Left ventricle myocardium superior (tissue), 1 donor: ENCODE measurements around the gene SLC1A2. TPM values are rescaled to one million over a fixed set of nuclear protein-coding genes. Genes with fewer than 3 reads are reported as not detected.

Experiments
- ATAC-seq: fragments of 200-7000 bp; cut with Tn5 transposase; one replicate; pipeline ENCODE4 v1.9.1; 2020; ENCODE audit warnings: mild to moderate bottlenecking, moderate library complexity
- DNase-seq: peaks from one replicate; pipeline ENCODE4 v3.0.0-alpha.2; 2020
- intact Hi-C: fragments of 100-400 bp; cut with micrococcal nuclease; formaldehyde crosslinking; loops from one replicate; pipeline ENCODE4 v1.11.0; 2022
- long read RNA-seq: library from polyadenylated mRNA; unstranded; transcript quantifications from one replicate; pipeline ENCODE4 v2.0.0, GENCODE V29; 2021
- total RNA-seq: library from RNA; stranded (reverse); fragmentation: NEBNext Ultra II Directional; extraction: Animal tissue kit (Norgen Biotek cat#: 25700); gene quantifications from one replicate; pipeline ENCODE4 v1.2.1, GENCODE V29; 2021
- donor health status: DM: no; HTN: yes; CAD: no; lungs with severe emphysema.

SLC1A2 gene
- total RNA-seq = 2.7 TPM
- long read RNA-seq, partial matches to known transcripts = 1 of 1 reads
- long read RNA-seq, other reads (novel, unspliced or antisense) = 0 of 1 reads

DNA sequence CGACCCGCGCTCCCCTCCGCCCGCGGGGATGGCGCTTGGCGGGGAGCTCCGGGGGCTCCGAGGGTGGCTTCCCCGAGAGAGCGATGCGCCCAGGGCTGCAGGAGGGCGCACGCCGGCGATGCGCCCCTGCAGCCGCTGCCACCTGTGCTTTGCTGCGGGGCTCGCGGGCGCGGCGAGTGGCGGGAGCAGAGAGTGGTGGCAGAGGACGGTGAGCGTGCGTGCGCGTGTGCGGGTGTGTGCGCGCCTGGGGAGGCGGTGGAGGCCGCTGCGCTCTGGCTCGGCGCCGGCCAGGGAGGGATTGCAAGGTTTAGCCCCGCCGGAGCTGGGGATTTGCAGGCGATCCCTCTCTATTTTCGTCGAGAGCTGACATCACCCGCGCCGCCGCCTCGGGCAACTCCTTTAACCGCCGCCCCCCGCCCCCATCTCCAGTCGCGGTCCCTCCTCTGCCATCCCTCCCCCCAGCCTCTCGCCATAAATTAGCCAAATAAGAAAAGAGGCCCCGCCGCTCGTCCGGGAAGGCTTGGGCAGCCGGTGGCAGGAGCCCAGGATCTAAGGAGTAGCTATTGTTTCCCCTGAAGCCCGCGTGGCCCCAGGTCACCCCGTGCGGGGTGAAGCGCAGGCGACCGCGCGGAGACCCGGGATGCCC, at the start of gene SLC1A2:
SLC1A2 (minus strand) TSS at position 375 of the 646 bp plus-strand sequence. CDS start 592 bp downstream, outside the sequence.
- DNase-seq = peak; percentile 45
- peak; percentile 69 for ATAC-seq
- intact Hi-C loops = no loop called here

DNA sequence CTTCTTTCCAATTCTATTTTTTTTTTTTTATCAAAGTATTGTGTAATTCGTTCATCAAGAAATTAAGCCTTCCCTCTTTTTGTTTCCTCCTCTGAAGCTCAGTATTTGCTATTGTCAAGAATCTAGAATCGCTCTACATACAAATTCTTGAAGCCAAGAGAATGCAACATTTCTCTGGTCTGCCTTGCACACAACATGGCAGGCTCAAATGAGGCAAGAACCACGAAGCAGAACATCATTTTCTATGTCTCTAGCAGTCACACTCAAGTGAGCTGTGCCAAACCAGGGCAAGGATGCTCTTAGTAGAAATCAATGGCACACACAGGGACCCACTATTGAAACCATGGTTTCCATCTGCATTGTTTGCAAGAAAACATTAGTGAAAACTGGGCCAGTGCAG, 46.7 kb upstream of the SLC1A2 start:
- DNase-seq (no peak), ATAC-seq (no peak)
- intact Hi-C loops = no loop called here

DNA sequence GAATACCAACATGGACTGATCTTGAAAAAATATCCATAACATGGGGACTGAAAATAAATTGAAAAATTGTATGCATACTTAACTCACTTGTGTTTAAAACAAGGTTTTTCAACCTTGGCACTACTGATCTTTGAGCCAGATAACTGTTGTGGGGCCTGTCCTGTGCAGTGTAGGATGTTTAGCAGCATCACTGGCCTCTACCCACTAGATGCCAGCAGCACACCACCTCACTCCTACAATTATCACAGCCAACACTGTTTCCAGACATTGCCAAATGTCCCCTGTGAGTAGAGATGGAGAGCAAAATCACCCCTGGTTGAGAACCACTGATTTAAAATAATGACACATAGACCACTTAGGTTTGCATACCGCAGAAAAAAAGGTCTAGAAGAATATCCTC, 45.0 kb upstream of the SLC1A2 start:
- no peak for DNase-seq
- intact Hi-C loops = no loop called here
- ATAC-seq = no peak

DNA sequence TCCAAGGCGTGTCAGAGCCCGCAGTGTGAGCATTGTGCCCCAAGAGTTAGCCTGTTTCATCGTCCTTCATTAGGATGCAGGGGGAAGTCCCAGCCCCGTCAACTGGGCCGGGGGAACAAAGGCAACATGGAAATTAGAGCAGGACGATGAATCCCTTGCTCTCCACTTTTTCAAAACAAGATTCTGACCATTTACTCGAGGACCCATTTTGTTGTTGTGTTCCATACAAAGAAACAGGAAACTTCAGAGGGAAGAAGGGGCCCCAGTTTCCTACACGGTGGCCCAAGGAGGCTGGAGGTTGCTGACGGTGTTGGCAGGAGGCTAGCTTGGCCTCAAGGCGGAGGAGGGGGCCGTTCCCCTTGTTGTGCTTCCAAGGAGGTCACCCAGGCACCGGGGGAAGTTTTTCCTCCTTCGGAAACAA, 44.0 kb upstream of the SLC1A2 start:
- DNase-seq (no peak), ATAC-seq (no peak)
- intact Hi-C loops = no loop called here

DNA sequence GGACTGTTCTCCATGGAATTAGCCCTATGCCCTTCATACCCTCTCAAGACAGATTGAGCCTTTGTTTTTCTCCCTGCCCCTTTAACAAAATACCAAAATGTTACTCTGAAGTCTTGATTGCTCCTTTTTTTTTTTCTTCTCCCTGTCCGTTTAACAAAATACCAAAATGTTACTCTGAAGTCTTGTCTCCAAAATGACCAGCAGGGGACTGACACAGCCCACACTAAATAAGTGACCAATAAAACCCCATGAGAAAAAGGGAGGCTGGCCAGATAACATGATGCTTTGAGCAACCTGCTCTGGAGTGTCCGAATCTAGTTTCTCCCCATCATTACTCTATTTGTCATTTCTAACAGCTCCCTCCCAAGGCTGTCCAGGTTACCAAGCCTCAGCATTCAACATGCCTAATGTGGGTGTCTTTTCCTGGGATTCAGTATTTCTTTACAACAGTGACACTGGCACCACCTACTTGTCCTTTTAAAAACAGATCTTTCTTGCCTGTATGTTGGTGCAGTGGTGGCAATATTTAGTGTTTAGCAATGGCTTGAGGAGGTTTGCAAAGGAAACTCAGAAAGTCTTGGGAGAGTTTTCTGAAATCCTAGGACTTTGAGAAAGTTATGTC, 42.7 kb upstream of the SLC1A2 start:
- no peak for ATAC-seq
- DNase-seq = no peak
- intact Hi-C loops = no loop called here

DNA sequence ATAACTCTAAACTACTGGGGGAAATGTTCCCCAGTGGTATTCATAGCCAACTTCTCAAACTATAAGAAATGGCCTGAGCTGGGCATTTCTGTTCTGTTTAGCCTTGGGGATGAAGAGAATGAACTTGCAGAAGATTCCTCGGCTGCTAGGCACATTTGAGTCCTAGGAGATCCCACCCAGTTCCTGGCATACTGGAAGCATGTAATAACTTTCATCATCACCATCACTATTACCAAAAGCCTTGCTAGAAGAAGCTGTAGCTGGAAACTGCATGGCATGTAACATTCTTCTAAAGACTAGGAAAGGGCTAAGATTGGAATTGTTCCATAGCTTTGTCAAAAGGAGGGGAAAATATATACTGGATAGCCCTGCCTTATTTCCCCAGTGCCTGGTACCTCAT, 40.1 kb upstream of the SLC1A2 start:
- ATAC-seq (no peak), DNase-seq (no peak)
- intact Hi-C loops = no loop called here

DNA sequence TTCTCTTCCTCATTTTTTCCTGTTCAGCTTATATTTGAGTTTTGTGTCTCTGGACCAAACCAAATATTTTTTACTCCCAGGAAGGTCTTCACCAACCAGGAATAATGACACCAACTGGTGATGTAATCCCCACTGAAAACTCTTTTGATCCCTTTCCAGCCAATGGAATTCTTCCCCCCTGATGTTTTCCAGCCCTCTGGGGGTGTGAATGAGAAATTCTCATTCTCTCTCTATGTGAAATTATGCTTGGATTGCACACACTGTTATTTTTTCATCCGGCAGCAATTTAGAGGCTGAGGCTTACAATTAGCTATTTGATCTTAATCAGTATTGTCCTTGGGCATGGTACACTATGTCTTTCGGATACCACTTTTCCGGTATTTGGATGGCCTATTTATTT, 39.5 kb upstream of the SLC1A2 start:
- DNase-seq (no peak), ATAC-seq (no peak)
- intact Hi-C loops = no loop called here

DNA sequence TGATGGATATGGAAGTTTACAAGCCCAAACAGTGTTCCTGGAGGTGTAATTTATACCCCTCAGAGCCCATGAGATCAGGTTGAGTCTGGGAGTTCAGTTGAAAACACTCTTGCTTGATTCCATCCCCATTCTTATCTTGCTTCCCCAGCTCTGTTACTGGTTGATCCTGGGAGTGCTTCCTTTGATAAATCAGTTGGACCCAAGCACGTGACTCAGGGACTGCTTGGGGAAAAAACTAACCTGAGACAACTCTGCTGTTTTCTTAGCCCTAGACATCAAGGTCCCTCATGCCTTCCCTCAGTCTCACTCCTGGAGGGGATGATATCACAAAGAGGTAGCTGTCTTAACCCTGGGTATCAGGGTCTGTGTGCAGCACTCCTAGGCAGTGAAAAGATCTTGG, 35.0 kb upstream of the SLC1A2 start:
- intact Hi-C loops = no loop called here
- DNase-seq (no peak), ATAC-seq (no peak)

DNA sequence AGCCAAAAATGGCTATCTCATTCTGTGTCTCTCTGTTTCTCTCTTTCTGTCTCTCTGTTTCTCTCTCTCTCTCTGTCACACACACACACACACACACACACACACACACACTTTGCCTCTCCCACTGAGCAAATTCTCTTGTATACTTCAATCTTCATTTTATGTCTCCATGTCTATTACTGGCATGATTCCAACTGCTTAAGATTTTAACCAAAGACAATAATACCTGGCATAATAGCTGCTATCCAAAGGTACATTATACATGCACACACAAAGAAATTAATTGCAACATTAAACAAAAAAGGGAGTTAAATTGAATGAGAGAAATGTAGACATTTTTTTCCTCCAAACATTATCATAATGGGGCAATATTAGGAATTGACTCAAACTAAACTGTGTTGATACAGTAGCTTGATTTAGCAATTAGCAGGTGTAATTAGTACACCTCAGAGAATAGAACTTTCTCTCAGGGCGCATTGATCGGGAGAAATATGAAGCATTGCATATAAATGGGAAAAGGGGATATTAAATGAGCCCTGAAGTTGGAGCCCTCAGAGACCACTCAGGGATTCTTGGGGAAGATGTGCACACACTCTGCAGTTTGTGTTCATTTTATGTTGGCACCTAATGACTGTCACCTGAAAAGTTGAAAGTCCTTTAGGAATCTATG, 17.4 kb upstream of the SLC1A2 start:
- DNase-seq = no peak

DNA sequence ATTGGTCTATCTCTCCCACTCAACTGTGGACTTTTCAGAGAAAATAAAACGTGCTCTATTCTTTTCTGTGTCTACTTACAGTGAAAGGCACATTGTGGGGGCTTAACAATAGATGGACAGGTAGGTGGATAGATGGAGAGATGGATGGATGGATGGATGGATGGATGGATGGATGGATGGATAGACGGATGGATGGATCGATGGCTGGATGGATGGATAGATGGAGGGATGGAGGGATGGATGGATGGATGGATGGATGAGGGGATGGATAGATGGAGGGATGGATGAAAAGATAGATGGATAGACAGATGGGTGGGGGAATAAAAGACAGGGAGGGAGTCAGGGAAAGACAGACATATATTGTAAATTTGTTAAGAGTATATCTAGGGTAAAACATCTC, 14.2 kb upstream of the SLC1A2 start:
- no peak for DNase-seq
- no peak for ATAC-seq
- intact Hi-C loops = no loop called here

More for the DNA sequence above, 17.4 kb upstream of the SLC1A2 start:
- ATAC-seq = no peak
- intact Hi-C loops = no loop called here

DNA sequence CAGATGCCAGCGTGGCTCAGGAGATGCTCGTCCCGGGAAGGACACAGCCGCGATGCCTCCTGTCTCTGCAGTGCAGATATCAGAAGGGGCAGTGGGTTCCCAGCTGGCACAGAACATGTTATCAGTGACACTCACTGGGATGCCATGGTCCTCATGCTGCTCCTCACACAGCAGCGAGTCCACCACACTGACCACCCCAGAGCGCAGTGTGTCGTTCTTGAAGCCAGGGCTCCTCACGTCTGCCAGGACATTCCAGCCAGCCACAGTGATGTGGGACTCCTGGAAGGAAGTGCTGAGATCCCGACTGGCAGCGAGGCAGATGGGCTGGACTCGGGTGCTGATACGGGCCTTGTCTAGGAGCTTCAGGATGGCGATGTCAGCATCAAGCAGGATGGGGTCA, 13.1 kb upstream of the SLC1A2 start:
- no peak for DNase-seq
- ATAC-seq = no peak
- intact Hi-C loops = no loop called here

DNA sequence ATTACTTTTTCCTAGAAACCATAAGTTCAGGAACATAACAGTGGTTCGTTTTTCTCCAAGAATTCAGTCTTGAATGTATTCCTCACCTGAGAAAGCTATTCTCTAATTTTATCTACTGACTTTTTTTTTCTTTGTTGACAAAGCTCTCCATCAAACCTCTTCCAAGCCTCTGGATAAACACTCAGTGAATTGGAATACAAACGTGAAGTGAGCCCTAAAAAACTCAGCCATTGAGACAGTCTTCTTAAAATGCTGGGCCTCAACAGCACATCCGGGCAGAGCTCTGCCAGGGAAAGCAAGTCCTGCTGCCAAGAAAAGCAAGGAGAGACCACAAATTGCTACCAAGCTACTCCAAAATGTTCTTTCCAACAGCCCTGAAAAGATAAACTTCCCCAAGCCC, 7.7 kb upstream of the SLC1A2 start:
- ATAC-seq (peak; percentile 75), DNase-seq (no peak)
- intact Hi-C loops = no loop called here

DNA sequence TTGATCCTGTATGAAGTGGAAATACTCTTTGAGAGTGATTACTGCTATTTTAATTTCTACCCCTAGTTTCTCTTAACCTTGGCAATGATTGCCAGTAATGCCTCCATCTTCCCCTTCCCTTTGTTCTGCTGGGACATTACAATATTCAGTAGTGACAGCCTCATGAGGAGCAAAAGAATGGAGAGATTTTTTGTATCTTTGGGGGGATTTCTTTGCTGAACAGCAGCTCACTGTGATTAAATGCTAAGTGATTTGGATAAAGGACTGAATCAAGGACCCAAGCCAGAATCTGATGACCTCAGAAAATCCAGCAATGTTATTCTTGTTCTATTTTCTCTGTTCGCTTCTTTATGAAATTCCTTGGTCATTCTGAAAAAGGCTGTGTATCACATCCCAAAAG, 7.0 kb upstream of the SLC1A2 start:
- intact Hi-C loops = no loop called here
- DNase-seq (no peak), ATAC-seq (no peak)

DNA sequence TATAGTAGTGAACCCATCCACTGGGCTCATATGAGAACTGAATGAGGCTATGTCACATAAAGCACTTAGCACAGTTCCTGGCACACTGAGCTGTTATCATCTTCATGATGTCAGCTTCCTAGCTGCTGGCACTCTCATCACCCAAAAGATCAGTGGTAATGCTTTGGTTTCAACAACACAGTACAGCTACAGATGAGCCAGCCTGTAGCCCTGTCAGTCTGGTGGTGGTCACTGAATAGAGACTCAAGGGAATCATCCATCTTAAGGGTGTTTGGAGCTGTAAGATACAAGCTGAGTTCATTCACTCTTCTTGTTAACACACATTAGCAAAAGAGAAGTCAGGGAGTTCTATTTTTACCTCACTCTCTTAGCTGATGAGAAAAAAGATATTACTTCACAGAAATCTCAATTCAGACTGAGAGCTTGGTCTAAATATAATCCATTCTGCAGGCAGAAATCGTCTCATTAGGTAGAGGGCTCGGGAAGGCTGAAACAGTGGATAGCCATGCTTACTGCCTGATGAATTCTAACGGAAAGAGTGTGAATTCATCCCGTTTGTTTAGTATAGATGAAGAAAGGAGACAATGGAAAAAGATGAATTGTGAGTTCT, 6.3 kb upstream of the SLC1A2 start:
- no peak for ATAC-seq
- intact Hi-C loops = no loop called here
- no peak for DNase-seq

DNA sequence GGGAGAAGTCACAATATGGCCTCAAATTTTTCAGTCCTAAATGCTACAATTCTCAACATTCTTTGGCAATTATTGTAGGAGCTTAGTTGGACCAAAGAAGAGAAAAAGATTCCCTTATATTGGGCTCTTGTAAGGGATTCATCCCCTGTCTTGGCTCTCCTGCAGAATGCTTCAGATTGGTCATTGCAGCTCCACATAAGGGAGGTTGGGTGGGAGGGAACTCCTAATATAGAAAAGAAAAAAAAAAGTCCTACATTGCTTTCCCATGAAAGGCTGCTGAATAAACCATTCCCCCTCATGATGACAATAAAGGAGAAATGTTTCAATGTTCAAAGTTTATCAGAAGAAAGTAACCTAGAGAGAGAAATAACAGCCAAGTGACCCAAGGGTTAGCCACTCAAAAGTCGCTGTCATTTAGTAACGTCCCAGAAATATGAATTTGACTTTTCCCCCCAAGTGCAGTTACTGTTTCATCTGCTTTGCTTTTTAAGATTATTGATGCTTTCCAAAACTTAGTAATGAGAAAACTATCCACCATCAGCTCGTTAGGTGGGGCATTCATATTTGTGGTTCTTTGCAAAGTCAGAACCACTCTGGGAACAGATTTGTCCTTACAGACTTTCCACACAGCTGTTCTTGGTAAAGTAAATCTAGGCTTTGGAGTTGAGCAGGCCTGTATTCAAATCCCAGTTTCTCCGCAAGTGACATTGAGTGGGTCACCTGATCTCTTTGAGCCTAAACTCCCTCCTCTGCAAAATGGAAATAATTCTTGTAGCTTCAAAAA, 5.0 kb upstream of the SLC1A2 start:
- intact Hi-C loops = no loop called here
- ATAC-seq = no peak
- no peak for DNase-seq

DNA sequence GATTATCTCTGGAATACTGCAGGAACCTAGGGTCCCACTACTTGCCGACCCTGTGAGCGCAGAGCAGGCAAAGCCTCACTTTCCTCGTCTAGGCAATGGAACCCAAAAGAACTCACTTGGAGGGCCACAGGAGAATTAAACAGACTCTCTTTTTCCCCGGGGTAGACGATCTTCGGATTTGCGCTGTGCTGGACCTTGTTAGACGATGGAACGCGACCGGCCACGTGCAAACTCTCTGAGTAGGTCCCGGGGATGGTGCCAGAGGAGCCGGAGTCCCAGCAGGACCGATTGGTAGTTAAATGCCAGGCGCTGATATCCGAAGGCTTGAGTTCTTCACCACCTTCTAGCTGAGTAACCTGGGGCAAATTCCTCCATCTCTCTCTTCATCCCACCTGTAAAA, 1.0 kb upstream of the SLC1A2 start:
- peak; percentile 22 for ATAC-seq
- intact Hi-C loops = no loop called here
- DNase-seq = no peak

DNA sequence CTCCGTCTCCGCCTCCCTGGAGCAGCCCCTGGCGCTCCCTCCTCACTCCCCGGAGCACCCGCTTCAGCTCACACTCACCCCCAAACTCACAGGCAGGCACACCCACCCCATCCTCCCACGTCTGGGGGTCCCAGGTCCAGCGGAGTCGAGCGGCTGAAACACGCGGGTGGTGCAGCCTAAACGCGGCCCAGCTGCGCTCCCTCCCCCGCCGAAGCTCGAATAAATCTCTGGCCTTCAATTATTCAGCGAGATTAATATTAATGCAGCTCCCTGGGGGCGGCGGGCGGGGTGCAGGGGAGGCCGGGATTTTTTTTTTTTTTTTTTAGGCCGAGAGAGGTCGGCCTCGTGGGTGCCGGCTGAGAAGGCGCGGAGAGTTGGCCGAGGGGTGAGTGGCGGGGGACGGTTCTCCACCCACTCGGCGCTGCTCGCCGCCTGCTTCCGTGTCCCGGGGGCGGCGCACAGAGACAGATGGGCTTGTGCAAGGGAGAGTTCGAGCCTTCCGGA, 524 bp upstream of the SLC1A2 start:
- DNase-seq (peak; percentile 43), ATAC-seq (peak; percentile 66)
- intact Hi-C loops = no loop called here

DNA sequence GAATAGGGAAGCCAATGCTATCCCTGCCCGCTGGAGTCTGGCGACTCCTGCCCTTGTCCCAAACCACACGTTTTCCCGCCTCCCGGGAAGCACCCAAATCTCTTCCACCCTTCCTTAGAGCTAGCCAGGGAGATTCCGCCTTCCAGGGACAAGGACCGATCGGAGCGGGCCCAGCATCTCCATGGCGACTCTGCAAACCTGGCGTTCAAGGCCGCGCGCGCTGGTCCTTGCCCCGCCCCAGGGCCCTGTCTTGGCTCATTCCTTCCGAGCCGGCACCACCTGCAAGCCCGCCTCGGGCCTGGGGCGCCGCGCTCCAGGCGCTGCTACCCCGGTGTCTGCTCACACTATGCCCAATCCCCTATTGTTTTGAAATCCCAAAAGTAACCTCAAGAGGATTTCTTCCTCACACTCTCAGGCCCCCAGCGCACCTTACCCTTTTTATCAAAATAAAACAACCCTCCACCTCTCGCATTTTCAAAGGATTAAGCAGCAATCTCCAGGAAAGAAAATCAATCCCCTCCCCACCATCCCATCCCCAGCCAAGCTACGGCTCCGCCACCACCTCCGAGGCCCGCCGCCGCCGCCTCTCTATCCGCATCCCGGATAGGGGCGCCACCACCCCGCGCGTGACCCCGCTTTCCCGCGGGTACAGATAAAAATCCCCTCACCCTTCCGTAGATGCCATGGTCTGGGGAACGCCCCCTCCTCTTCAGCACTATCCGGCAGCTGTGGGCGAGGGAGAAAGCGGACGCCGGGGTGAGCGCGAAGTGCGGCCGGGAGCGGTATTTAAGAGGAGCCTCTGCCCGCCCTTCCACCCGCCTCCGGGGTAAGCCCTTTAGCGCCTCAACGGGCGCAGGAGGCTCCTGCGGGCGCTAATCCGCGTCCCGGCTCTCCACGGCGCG, 825 bp downstream of the SLC1A2 start:
- ATAC-seq = peak; percentile 59
- DNase-seq = no peak
- intact Hi-C loops = no loop called here
